Ishikawa (cell line): ENCODE measurements around the gene BORCS6.

Source experiments
- CEBPB ChIP-seq: IDR thresholded peaks from 2 replicates; pipeline ENCODE4 v1.6.1; 2012
- CREB1 ChIP-seq: IDR thresholded peaks from 2 replicates; pipeline ENCODE4 v1.6.1; 2012; ENCODE audit warnings: low read depth
- EGR1 ChIP-seq: IDR thresholded peaks from 2 replicates; pipeline ENCODE4 v1.6.1; 2012
- EP300 ChIP-seq: IDR thresholded peaks from 2 replicates; pipeline ENCODE4 v1.6.1; 2012; ENCODE audit warnings: borderline replicate concordance
- FOXM1 ChIP-seq: IDR thresholded peaks from 2 replicates; pipeline ENCODE4 v1.6.1; 2012; ENCODE audit warnings: low read depth, borderline replicate concordance
- MAX ChIP-seq: IDR thresholded peaks from 2 replicates; pipeline ENCODE4 v1.6.1; 2012
- NFIC ChIP-seq: IDR thresholded peaks from 2 replicates; pipeline ENCODE4 v1.6.1; 2012
- RAD21 ChIP-seq: IDR thresholded peaks from 2 replicates; pipeline ENCODE4 v1.6.1; 2012; ENCODE audit warnings: low read depth
- TAF1 ChIP-seq: IDR thresholded peaks from 2 replicates; pipeline ENCODE4 v1.6.1; 2012; ENCODE audit warnings: low read depth, mild to moderate bottlenecking
- TCF12 ChIP-seq: IDR thresholded peaks from 2 replicates; pipeline ENCODE4 v1.6.1; 2012; ENCODE audit warnings: low read depth
- YY1 ChIP-seq: IDR thresholded peaks from 2 replicates; pipeline ENCODE4 v1.6.1; 2012; ENCODE audit warnings: low read depth
- ZBTB7A ChIP-seq: IDR thresholded peaks from 2 replicates; pipeline ENCODE4 v1.6.1; 2012; ENCODE audit warnings: low read depth
- TF ChIP-seq, protein P1 (sequence below): IDR thresholded peaks from 2 replicates; pipeline ENCODE4 v1.6.1; 2012
- TF ChIP-seq, protein P2 (sequence below): IDR thresholded peaks from 2 replicates; pipeline ENCODE4 v1.6.1; 2012; ENCODE audit warnings: low read depth, mild to moderate bottlenecking

Gene BORCS6

GRCh38 chr17:8166731-8167130 lies 23.2 kb downstream of the BORCS6 start:
- TF ChIP-seq, protein P1, sequence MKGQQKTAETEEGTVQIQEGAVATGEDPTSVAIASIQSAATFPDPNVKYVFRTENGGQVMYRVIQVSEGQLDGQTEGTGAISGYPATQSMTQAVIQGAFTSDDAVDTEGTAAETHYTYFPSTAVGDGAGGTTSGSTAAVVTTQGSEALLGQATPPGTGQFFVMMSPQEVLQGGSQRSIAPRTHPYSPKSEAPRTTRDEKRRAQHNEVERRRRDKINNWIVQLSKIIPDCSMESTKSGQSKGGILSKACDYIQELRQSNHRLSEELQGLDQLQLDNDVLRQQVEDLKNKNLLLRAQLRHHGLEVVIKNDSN = no peak

- TF ChIP-seq, protein P2, sequence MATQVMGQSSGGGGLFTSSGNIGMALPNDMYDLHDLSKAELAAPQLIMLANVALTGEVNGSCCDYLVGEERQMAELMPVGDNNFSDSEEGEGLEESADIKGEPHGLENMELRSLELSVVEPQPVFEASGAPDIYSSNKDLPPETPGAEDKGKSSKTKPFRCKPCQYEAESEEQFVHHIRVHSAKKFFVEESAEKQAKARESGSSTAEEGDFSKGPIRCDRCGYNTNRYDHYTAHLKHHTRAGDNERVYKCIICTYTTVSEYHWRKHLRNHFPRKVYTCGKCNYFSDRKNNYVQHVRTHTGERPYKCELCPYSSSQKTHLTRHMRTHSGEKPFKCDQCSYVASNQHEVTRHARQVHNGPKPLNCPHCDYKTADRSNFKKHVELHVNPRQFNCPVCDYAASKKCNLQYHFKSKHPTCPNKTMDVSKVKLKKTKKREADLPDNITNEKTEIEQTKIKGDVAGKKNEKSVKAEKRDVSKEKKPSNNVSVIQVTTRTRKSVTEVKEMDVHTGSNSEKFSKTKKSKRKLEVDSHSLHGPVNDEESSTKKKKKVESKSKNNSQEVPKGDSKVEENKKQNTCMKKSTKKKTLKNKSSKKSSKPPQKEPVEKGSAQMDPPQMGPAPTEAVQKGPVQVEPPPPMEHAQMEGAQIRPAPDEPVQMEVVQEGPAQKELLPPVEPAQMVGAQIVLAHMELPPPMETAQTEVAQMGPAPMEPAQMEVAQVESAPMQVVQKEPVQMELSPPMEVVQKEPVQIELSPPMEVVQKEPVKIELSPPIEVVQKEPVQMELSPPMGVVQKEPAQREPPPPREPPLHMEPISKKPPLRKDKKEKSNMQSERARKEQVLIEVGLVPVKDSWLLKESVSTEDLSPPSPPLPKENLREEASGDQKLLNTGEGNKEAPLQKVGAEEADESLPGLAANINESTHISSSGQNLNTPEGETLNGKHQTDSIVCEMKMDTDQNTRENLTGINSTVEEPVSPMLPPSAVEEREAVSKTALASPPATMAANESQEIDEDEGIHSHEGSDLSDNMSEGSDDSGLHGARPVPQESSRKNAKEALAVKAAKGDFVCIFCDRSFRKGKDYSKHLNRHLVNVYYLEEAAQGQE = no peak
- no peak for TF ChIP-seq RAD21
Measured at GRCh38 chr17:8164815-8165131, 25.2 kb downstream of the BORCS6 start.

DNA sequence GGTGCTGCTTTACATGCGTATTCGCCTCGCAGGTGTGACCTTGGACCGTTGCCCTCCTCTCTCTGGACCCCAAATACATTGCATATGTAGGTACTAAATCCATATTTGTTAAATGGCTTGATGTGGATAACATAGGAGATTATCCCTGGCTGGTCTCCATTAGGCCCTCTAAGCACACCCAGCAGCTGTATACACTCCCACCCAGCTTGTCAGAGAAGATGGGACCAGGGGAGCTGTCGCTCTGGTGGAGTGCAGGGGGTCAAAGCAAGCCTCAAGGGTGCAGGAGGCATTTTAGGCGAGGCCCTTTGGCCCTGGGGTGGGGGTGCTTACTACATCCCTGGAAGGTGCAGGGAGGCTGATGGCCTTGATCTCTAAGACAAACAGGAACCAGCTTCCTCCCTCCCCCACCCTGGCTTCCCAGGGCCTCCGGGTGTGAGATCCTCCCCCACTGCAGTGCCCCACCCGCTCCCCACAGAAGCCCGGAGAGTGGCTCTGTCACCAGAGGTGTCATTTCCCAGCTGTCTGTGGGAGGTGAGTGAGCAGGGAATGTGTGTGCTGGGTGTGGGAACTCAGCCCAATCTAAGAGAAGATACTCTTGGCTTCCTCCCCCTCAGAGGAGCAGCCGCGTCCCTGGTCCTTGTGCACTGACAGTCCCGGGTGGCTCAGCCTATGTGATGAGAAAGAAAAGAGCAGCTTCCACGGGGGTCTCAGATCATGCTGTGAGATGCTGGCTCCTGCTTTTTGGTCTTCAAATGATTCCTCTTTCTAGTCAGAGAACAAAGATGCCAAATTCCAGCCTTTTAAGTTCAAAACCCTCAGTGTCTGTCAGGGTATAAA lies 25.8 kb downstream of the BORCS6 start:
- TF ChIP-seq NFIC (no peak), RAD21 (no peak), TCF12 (no peak), EP300 (no peak)

- peak; percentile 49; the same call in 1 of the 2 replicates for TF ChIP-seq ZBTB7A
- no peak for TF ChIP-seq TAF1
Measured at GRCh38 chr17:8162997-8163977, 26.7 kb downstream of the BORCS6 start.

- TF ChIP-seq YY1 = peak; percentile 92
- TF ChIP-seq, protein P1 = no peak
- peak; percentile 25; the same call in 1 of the 2 replicates for TF ChIP-seq MAX
- TF ChIP-seq ZBTB7A = 0 out of 2 replicates have a peak, but pooled peaks have one; percentile 28
- no peak for TF ChIP-seq TCF12
- TF ChIP-seq, protein P2 = no peak
- TF ChIP-seq TAF1 = peak; percentile 65; the same call in 1 of the 2 replicates
- no peak for TF ChIP-seq CREB1
- no peak for TF ChIP-seq FOXM1
- TF ChIP-seq EGR1 = 0 out of 2 replicates have a peak, but pooled peaks have one; percentile 16
- no peak for TF ChIP-seq RAD21
- no peak for TF ChIP-seq CEBPB
- TF ChIP-seq NFIC = peak; percentile 26; the same call in 1 of the 2 replicates
Measured at GRCh38 chr17:8162233-8162996, 27.6 kb downstream of the BORCS6 start, which contains the start of gene VAMP2. TSS of gene VAMP2 (minus strand) at chr17:8162948. CDS start at chr17:8162879, 69 bp downstream.
